C4-2B (cell line): Measurements from ENCODE around the gene ATP2B2.

Experiments
- H3K27ac ChIP-seq: fragments of 450-650 bp; 2 replicates; pipeline ENCODE4 v1.5.1; 2017
- ZFX ChIP-seq: fragments of 450-650 bp; IDR thresholded peaks from 2 replicates; pipeline ENCODE4 v1.6.1; 2017
- TF ChIP-seq, protein P1 (sequence below): fragments of 450-650 bp; conservative IDR thresholded peaks from 2 replicates; pipeline ENCODE4 v1.5.1; 2017; ENCODE audit warnings: mild to moderate bottlenecking

The ATP2B2 gene

DNA sequence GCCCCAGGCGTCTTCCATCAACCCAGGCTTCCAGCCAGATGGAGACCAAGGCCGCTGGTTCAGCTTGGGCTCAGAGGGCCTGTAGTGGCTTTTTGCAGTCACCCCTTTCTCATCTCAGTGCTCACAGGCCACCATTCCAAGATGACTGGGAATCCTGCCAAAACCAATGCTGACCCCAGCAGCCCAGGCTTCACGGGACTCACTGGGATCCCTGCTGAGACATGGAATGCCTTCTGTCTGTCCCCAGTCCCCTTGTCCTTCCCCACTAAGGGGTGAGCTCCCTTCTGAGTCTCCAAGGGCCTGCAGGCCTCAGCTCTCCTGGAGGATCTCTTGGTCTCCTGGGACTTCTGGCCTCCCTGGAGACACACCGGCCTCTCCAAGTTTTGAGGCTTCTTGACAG lies 107.0 kb downstream of the ATP2B2 start:
- TF ChIP-seq, protein P1, sequence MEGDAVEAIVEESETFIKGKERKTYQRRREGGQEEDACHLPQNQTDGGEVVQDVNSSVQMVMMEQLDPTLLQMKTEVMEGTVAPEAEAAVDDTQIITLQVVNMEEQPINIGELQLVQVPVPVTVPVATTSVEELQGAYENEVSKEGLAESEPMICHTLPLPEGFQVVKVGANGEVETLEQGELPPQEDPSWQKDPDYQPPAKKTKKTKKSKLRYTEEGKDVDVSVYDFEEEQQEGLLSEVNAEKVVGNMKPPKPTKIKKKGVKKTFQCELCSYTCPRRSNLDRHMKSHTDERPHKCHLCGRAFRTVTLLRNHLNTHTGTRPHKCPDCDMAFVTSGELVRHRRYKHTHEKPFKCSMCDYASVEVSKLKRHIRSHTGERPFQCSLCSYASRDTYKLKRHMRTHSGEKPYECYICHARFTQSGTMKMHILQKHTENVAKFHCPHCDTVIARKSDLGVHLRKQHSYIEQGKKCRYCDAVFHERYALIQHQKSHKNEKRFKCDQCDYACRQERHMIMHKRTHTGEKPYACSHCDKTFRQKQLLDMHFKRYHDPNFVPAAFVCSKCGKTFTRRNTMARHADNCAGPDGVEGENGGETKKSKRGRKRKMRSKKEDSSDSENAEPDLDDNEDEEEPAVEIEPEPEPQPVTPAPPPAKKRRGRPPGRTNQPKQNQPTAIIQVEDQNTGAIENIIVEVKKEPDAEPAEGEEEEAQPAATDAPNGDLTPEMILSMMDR = no peak
- no peak for TF ChIP-seq ZFX
- H3K27ac ChIP-seq = no peak overlapping the region

DNA sequence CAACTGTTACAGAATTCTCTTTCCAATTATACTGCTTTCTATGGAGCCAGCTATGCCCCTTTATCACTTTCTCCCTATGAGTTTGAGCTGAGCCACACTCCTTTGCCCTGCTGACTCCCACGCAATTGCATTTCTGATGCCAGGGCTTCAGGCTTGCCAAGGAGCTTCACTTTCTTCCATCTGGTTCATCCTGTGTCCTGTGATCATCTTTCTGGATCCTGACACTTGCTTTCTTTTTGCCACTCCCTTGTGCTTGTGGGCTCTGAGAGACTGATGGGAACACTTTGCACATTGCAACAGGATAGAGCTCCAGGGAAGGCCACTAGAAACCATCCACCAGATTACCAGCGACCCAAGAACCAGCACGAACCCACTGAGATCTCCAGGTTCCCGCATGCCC lies 107.5 kb downstream of the ATP2B2 start:
- TF ChIP-seq ZFX = no peak
- TF ChIP-seq, protein P1 = no peak

DNA sequence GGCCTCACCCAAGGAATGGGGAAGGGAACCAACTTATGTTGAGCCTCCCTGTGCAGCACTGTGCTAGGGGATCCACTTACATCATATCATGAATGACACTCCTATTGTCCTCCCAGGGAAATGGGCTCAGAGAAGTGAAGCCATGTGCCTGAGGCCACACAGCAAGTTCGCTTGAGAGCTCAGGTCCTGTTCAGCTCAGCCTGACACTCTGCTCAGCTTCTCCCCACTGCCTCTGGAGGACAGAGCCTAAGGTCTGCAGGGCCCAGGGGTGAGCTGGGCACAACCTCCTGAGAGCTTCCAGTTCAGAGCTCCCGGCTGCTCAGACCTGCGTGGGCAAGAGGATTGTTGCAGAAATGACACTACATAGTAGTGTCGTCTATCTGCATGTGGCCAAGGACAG lies 108.5 kb downstream of the ATP2B2 start:
- no peak for TF ChIP-seq ZFX
- TF ChIP-seq, protein P1 = no peak
- H3K27ac ChIP-seq = no peak overlapping the region

More for the DNA sequence above, 107.5 kb downstream of the ATP2B2 start:
- no peak overlapping the region for H3K27ac ChIP-seq

DNA sequence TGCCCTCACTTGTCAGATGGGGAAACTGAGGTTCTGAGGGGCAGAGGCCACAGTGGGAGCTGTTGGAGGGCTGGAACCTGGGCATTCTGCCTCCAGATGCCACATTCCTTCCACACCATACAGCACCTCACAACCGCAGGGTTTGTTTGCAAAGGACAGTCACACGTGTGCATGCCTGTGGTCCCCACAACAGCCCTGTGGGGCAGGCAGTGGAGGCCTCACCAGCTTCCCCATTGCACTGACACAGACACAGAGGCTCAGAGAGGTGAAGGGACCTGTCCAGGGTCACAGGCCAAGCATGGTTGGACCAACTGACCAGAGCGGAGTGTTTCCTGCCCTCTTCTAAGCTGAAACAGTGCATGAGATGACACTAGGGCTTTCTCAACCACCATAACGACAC lies 109.3 kb downstream of the ATP2B2 start:
- TF ChIP-seq, protein P1 = no peak
- no peak for TF ChIP-seq ZFX
- H3K27ac ChIP-seq = no peak overlapping the region

DNA sequence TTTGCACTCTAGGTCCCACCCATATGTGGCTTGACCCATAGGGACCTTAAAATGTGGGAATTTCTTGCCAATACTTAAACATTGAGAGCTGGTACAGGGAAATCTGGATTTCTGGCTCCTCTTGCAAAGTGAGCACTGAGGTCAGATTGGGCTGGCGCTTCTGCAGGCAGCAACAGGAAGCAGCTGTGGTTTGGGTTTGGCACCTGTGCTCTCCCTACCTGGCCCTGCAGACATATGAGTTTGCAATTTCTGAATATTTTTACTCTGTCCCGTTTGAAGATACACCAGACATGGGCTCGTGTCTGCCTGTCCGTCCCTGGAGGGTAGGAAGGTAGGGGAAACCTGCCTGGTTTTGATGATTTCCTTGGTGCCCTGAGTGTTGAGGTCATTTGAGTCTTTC lies 109.7 kb downstream of the ATP2B2 start:
- TF ChIP-seq, protein P1 = no peak
- TF ChIP-seq ZFX = no peak
- no peak overlapping the region for H3K27ac ChIP-seq

DNA sequence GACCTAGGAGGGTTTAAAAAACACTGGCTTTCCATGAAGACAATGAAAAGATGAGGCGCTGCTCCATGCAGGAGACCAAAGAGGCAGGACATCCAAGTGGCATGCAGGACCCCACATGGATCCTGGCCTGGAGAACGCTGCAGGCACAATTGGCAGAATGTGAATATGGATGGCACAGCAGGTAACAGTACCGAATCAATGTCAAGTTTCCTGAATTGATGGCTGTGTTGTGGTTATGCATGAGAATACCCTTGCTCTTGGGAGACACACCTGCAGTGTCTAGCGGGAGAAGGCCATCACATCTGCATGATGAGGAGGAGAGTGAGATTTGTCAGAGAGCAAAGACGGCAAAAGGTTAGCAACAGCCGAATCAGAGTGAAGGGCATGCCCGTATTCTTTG lies 110.2 kb downstream of the ATP2B2 start:
- no peak for TF ChIP-seq ZFX
- TF ChIP-seq, protein P1 = no peak
- no peak overlapping the region for H3K27ac ChIP-seq

DNA sequence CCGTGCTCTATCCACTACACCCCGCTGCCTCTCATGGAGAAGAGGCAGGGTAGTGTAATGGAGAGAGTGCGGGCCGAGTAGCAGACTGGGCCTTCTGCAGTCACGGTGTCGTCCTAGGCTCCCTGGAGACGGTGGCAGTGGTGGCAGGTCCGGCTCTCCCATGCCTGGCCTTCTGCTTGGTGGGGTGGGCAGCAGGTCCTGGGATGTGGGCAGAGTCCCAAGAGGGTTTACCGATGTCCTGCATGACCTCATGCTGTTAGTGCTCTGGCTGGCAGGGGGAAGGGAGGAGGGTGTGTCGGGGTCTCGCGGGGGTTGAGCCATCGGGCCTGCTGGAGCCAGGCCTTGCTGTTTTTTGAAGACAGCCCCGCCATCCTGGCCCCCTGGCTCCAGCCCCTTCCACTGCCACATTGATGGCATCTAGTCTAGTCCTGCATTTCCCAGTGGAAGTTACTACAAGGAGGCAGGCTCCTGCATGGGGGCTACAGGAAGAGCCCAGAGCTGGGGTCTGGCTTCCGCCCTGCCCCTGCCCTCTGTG lies 110.8 kb downstream of the ATP2B2 start:
- H3K27ac ChIP-seq = no peak overlapping the region
- TF ChIP-seq, protein P1 = no peak
- TF ChIP-seq ZFX = no peak
